ENCODE data around the gene TMEM163.

The TMEM163 gene

GRCh38 chr2:134764164-134764563 is 45.4 kb upstream of the TMEM163 start:
- no peaks in the 10 kb centered on the region for H3K36me3 ChIP-seq (ENCODE audit: control insufficient read depth, low read length)
- no peaks in the 10 kb centered on the region for H3K9me2 ChIP-seq (replicated peaks; ENCODE audit: control insufficient read depth, low read length)
- no peaks in the 10 kb centered on the region for H3K9me3 ChIP-seq (ENCODE audit: control insufficient read depth, insufficient read depth, low read length)
- H3K4me2 ChIP-seq (ENCODE audit: low read length), result no peak overlapping the region
- H3F3A ChIP-seq (ENCODE audit: control insufficient read depth, insufficient read depth), result no peaks in the 10 kb centered on the region; the same call in 1 of the 2 replicates
- no peaks in the 10 kb centered on the region for H3K79me2 ChIP-seq (ENCODE audit: control insufficient read depth, low read length)
- no peak overlapping the region for H3K27ac ChIP-seq (ENCODE audit: low read depth, low read length)
- no peaks in the 10 kb centered on the region for H3K27me3 ChIP-seq (ENCODE audit: control insufficient read depth, low read length)
- H3K4me1 ChIP-seq (ENCODE audit: control insufficient read depth, low read length), result peaks cover 4% of the 10 kb centered on the region
- no peaks in the 10 kb centered on the region for H4K20me1 ChIP-seq (ENCODE audit: control insufficient read depth, insufficient read depth, low read depth, low read length)
- no peak overlapping the region for H3K4me3 ChIP-seq (ENCODE audit: low read length)
- TF ChIP-seq EZH2phosphoT487 (IDR thresholded peaks at IDR 0.05; ENCODE audit: borderline replicate concordance, low read length) (no peak), CTCF (IDR thresholded peaks at IDR 0.05; ENCODE audit: low read depth, low read length, poor library complexity, severe bottlenecking) (no peak)

DNA sequence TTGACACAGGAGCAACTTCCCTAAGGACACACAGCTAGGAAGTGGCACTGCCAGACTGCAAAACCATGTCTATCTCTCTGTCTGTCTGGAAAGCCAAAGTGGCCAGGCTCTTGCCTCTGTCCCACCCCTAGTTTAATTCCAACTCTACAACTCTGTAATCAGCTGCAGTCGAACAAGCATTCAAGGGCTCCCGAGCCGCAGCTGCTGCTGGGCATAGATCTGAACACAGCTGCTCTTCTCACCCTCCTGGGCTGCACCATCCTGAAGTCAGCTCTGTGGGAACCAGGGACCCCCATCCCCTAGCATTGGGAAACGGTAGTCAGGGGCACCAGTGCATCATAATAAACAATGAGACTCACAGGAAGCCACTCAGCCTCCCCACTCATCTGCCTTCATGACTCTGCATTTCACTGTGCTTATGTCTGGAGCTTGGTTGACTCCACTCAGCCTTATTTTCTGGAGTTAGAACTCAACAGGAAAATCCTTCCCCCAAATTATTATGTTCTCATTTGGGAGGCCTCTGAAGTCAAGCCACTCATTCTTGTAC is 44.4 kb upstream of the TMEM163 start:
- no peaks in the 10 kb centered on the region for H4K20me1 ChIP-seq (ENCODE audit: control insufficient read depth, insufficient read depth, low read depth, low read length)
- H3K79me2 ChIP-seq (ENCODE audit: control insufficient read depth, low read length), result no peaks in the 10 kb centered on the region
- H3K4me1 ChIP-seq (ENCODE audit: control insufficient read depth, low read length), result peaks cover 14% of the 10 kb centered on the region
- H3F3A ChIP-seq (ENCODE audit: control insufficient read depth, insufficient read depth), result peaks cover 2% of the 10 kb centered on the region
- TF ChIP-seq EZH2phosphoT487 (IDR thresholded peaks at IDR 0.05; ENCODE audit: borderline replicate concordance, low read length) (no peak), CTCF (IDR thresholded peaks at IDR 0.05; ENCODE audit: low read depth, low read length, poor library complexity, severe bottlenecking) (no peak)
- H3K27me3 ChIP-seq (ENCODE audit: control insufficient read depth, low read length), result no peaks in the 10 kb centered on the region
- no peaks in the 10 kb centered on the region for H3K9me2 ChIP-seq (replicated peaks; ENCODE audit: control insufficient read depth, low read length)
- H3K4me3 ChIP-seq (ENCODE audit: low read length), result no peak overlapping the region
- no peaks in the 10 kb centered on the region for H3K9me3 ChIP-seq (ENCODE audit: control insufficient read depth, insufficient read depth, low read length)
- no peak overlapping the region for H3K4me2 ChIP-seq (ENCODE audit: low read length)
- no peak overlapping the region for H3K27ac ChIP-seq (ENCODE audit: low read depth, low read length)
- H3K36me3 ChIP-seq (ENCODE audit: control insufficient read depth, low read length), result no peaks in the 10 kb centered on the region

DNA sequence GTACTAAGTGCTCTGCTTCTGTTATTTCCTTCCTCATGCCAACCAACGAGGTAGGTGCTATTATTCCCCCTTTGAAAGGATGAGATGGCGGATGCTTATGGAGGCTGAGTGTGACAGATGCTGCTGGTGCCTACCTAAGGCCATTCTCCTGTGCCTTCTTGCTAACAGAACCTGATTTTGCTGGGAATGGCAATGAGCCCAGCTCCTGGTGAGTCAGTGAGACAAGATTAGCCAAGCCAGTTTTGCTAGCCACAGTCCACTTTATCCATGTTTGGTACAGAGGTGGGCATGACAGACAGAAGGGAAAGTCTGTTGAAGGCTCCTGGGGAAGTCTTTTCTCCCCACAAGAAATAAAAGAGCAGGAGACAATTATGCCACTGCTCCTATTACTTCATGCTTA is 43.7 kb upstream of the TMEM163 start:
- peaks cover 21% of the 10 kb centered on the region for H3K4me1 ChIP-seq (ENCODE audit: control insufficient read depth, low read length)
- no peaks in the 10 kb centered on the region for H4K20me1 ChIP-seq (ENCODE audit: control insufficient read depth, insufficient read depth, low read depth, low read length)
- H3K27ac ChIP-seq (ENCODE audit: low read depth, low read length), result no peak overlapping the region
- no peak overlapping the region for H3K4me3 ChIP-seq (ENCODE audit: low read length)
- H3K9me3 ChIP-seq (ENCODE audit: control insufficient read depth, insufficient read depth, low read length), result no peaks in the 10 kb centered on the region
- no peaks in the 10 kb centered on the region for H3K79me2 ChIP-seq (ENCODE audit: control insufficient read depth, low read length)
- no peak for TF ChIP-seq CTCF (IDR thresholded peaks at IDR 0.05; ENCODE audit: low read depth, low read length, poor library complexity, severe bottlenecking)
- no peak for TF ChIP-seq EZH2phosphoT487 (IDR thresholded peaks at IDR 0.05; ENCODE audit: borderline replicate concordance, low read length)
- no peaks in the 10 kb centered on the region for H3K36me3 ChIP-seq (ENCODE audit: control insufficient read depth, low read length)
- peaks cover 3% of the 10 kb centered on the region for H3F3A ChIP-seq (ENCODE audit: control insufficient read depth, insufficient read depth)
- no peaks in the 10 kb centered on the region for H3K9me2 ChIP-seq (replicated peaks; ENCODE audit: control insufficient read depth, low read length)
- no peaks in the 10 kb centered on the region for H3K27me3 ChIP-seq (ENCODE audit: control insufficient read depth, low read length)
- no peak overlapping the region for H3K4me2 ChIP-seq (ENCODE audit: low read length)

Data from DOHH2 (cell line).